ENCODE data around the gene KLRF1.

GRCh38 chr12:9872742-9873141 is 45.5 kb downstream of the KLRF1 start:
- TF ChIP-seq CTCF (IDR thresholded peaks at IDR 0.05; ENCODE audit: insufficient read depth, low read length) (no peak), POLR2AphosphoS5 (IDR thresholded peaks at IDR 0.05; ENCODE audit: low read depth) (no peak)
- TF ChIP-seq, protein P1, sequence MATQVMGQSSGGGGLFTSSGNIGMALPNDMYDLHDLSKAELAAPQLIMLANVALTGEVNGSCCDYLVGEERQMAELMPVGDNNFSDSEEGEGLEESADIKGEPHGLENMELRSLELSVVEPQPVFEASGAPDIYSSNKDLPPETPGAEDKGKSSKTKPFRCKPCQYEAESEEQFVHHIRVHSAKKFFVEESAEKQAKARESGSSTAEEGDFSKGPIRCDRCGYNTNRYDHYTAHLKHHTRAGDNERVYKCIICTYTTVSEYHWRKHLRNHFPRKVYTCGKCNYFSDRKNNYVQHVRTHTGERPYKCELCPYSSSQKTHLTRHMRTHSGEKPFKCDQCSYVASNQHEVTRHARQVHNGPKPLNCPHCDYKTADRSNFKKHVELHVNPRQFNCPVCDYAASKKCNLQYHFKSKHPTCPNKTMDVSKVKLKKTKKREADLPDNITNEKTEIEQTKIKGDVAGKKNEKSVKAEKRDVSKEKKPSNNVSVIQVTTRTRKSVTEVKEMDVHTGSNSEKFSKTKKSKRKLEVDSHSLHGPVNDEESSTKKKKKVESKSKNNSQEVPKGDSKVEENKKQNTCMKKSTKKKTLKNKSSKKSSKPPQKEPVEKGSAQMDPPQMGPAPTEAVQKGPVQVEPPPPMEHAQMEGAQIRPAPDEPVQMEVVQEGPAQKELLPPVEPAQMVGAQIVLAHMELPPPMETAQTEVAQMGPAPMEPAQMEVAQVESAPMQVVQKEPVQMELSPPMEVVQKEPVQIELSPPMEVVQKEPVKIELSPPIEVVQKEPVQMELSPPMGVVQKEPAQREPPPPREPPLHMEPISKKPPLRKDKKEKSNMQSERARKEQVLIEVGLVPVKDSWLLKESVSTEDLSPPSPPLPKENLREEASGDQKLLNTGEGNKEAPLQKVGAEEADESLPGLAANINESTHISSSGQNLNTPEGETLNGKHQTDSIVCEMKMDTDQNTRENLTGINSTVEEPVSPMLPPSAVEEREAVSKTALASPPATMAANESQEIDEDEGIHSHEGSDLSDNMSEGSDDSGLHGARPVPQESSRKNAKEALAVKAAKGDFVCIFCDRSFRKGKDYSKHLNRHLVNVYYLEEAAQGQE (IDR thresholded peaks at IDR 0.05; ENCODE audit: insufficient replicate concordance, low read depth): no peak
